ENCODE measurements around the gene SLC23A2. TPM values are rescaled to one million over a fixed set of nuclear protein-coding genes. Genes with fewer than 3 reads are reported as not detected.

The SLC23A2 gene
- total RNA-seq, 4 donors from 2014 or later: 3.6 to 15.1 (median 11.1) TPM

DNA sequence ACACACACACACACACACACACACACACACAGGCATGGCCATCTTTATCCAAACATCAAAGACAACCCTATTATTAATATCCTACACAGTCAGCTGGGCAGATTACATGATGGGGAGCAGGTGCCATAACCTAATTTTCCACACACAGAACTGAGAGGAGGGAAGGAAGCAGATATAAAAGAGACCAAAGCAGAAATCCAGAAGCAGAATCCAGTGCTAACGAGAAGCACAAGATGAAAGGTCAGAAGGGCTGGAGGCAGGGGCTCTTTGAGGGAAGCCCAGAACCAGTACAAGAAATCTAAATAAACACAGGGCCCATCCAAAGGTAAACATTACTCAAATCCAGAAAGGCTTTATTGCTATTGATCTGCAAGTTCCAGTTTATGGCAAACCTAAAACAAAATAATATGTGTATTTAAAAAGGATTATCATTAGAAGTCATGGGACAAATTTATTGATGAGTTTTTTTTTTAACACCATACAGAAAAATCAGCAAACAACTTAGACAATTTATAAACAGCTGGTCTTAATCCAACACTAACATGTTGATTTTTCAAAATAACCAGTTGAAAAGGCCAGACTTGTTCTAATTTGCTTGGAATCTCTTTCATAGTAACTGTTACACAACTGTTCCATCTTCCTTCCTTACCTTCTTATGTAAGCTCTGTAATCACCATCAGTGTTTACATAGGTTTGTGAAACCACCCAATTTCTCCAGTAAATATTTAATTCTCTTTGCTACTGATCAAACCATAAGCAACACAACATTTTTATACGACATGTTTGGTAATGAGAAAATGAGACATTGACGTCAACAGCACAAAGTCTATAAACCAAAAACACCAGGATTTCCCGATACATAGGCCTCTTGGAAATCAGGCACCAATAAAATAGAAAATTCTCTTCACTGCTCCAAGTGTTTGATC, 34.2 kb downstream of the SLC23A2 start:
- DNase-seq: no peak
- TF ChIP-seq, protein P1, sequence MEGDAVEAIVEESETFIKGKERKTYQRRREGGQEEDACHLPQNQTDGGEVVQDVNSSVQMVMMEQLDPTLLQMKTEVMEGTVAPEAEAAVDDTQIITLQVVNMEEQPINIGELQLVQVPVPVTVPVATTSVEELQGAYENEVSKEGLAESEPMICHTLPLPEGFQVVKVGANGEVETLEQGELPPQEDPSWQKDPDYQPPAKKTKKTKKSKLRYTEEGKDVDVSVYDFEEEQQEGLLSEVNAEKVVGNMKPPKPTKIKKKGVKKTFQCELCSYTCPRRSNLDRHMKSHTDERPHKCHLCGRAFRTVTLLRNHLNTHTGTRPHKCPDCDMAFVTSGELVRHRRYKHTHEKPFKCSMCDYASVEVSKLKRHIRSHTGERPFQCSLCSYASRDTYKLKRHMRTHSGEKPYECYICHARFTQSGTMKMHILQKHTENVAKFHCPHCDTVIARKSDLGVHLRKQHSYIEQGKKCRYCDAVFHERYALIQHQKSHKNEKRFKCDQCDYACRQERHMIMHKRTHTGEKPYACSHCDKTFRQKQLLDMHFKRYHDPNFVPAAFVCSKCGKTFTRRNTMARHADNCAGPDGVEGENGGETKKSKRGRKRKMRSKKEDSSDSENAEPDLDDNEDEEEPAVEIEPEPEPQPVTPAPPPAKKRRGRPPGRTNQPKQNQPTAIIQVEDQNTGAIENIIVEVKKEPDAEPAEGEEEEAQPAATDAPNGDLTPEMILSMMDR (IDR thresholded peaks at IDR 0.05): no peak
- no peak for TF ChIP-seq POLR2A (IDR thresholded peaks at IDR 0.05)
- Histone ChIP-seq H3K4me3 (no peak overlapping the region), H3K9me3 (no peaks in the 10 kb centered on the region), H3K27ac (peak overlapping the region in 2 of 4 donors; percentile 10 to 24), H3K27me3 (no peaks in the 10 kb centered on the region), H3K36me3 (peaks cover 0 to 27% (median 4%) of the 10 kb centered on the region in 3 donors), H3K4me1 (peaks cover 0 to 18% (median 0%) of the 10 kb centered on the region in 3 donors)
- WGBS, 2 donors: 51 to 60% methylated on average over 4 of the region's 4 CpGs
- intact Hi-C loops (cut with DNase I): loop anchor here (10.0 kb wide), 1 partner anchor 138 kb away; no protein-coding TSS in a partner anchor

DNA sequence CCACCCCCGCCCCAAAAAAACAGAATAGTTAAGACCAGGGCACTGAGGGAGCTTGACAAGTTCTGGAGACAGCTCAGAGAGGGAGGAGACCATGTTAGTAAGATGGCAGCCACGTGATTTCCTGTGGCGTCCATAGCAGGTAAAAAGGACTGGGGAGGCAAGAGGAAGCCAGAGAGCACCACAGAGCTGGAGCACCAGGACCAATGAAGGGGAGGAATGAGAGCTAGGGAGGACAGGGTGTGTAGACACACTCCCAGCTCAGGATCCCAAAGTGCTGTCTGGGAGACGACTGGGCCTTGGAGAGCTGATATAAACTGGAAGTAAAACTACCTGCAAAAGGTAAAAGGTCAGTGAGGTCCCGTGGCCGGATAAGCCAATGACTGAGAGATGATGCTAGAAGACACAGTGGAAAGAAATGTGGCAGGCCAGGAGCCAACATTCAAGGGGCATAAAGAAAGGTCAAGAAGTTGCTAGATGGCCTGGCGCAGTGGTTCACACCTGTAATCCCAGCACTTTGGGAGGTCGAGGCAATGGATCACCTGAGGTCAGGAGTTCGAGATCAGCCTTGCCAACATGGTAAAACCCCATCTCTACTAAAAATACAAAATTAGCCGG, 39.0 kb downstream of the SLC23A2 start:
- Histone ChIP-seq H3K27me3 (no peaks in the 10 kb centered on the region), H3K4me1 (peaks cover 0 to 11% (median 0%) of the 10 kb centered on the region in 3 donors), H3K27ac (peak overlapping the region in 1 of 4 donors; percentile 28), H3K36me3 (no peaks in the 10 kb centered on the region), H3K4me3 (no peak overlapping the region), H3K9me3 (no peaks in the 10 kb centered on the region)
- TF ChIP-seq POLR2A (IDR thresholded peaks at IDR 0.05): no peak
- TF ChIP-seq, protein P1 (IDR thresholded peaks at IDR 0.05): no peak
- intact Hi-C loops (cut with DNase I): loop anchor here (10.0 kb wide), 1 partner anchor 142 kb away; no protein-coding TSS in a partner anchor
- 71 to 80% methylated on average over 10 of the region's 10 CpGs for WGBS, 2 donors
- DNase-seq: no peak

DNA sequence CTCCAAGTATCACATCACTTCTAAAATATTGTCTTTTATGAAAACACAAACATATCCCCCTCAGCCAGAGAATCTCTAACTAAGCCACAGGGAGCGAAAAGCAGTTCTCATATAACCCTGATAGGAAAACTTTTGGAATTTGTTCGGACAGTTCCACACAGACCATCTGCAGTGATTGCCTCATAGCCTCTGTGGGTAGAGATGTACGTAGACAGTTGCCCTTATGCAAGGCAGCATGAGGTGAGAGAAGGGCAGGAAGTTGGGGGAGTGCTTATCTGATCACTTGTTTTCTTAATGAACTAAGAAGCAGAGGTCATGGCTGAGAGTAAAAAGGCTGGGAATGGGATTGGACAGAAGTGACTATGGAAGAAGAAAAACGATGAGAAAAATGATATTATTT, 39.6 kb downstream of the SLC23A2 start:
- no peak for TF ChIP-seq POLR2A (IDR thresholded peaks at IDR 0.05)
- TF ChIP-seq, protein P1 (IDR thresholded peaks at IDR 0.05): no peak
- no peaks in the 10 kb centered on the region for H3K9me3 ChIP-seq
- no peaks in the 10 kb centered on the region for H3K36me3 ChIP-seq
- DNase-seq: no peak
- no peaks in the 10 kb centered on the region for H3K27me3 ChIP-seq
- no peak overlapping the region for H3K4me3 ChIP-seq
- WGBS, 2 donors: 56 to 72% methylated on average over 4 of the region's 4 CpGs
- H3K4me1 ChIP-seq: peaks cover 0 to 5% (median 0%) of the 10 kb centered on the region in 3 donors
- H3K27ac ChIP-seq: no peak overlapping the region
- intact Hi-C loops (cut with DNase I): loop anchor here (10.0 kb wide), 1 partner anchor 143 kb away; no protein-coding TSS in a partner anchor

DNA sequence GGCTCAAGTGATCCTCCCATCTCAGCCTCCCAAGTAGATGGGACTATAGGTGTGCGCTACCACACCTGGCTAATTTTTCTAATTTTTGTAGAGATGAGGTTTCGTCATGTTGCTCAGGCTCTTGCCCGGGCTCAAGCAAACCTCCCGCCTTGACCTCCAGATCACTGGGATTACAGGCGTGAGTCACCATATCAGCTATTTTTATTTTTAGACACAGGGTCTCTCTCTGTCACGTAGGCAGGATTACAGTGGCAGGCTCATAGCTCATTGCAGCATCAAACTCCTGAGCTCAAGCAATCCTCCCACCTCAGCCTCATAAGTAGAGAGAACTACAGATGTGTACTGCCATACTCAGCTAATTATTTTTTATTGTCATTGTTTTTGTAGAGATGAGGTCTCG, 41.7 kb downstream of the SLC23A2 start:
- no peak for DNase-seq
- H3K27ac ChIP-seq: no peak overlapping the region
- no peaks in the 10 kb centered on the region for H3K9me3 ChIP-seq
- H3K4me1 ChIP-seq: peaks cover 0 to 5% (median 0%) of the 10 kb centered on the region in 3 donors
- intact Hi-C loops (cut with DNase I): no loop called here
- TF ChIP-seq, protein P1 (IDR thresholded peaks at IDR 0.05): no peak
- no peak for TF ChIP-seq POLR2A (IDR thresholded peaks at IDR 0.05)
- no peaks in the 10 kb centered on the region for H3K27me3 ChIP-seq
- no peak overlapping the region for H3K4me3 ChIP-seq
- 82 to 92% methylated on average over 7 of the region's 7 CpGs for WGBS, 2 donors
- H3K36me3 ChIP-seq: no peaks in the 10 kb centered on the region

DNA sequence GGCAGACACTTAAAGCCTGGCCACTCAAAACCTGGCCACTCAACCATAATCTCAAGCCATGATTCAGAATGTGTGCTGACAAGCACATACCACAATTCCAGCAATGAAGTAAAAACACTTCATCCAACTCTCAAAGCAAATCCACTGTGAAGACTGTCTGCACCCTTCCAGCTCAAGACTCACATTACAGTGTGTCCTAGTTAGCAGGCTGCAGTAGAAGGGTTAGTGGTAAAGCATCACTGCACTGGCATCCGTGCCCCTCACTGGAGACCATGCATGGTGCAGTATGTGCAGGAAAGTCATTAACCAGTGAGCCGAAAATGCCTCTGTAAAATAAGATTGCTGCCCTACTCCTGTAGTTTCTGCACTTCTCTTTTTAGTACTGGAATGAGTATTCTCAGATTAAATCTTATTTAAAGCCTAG, 43.4 kb downstream of the SLC23A2 start:
- H3K27me3 ChIP-seq: no peaks in the 10 kb centered on the region
- WGBS, 2 donors: 66 to 79% methylated on average over 2 of the region's 2 CpGs
- no peak for DNase-seq
- H3K9me3 ChIP-seq: no peaks in the 10 kb centered on the region
- H3K36me3 ChIP-seq: no peaks in the 10 kb centered on the region
- no peak for TF ChIP-seq POLR2A (IDR thresholded peaks at IDR 0.05)
- TF ChIP-seq, protein P1 (IDR thresholded peaks at IDR 0.05): no peak
- H3K27ac ChIP-seq: no peak overlapping the region
- intact Hi-C loops (cut with DNase I): no loop called here
- H3K4me3 ChIP-seq: no peak overlapping the region
- peaks cover 0 to 5% (median 0%) of the 10 kb centered on the region in 3 donors for H3K4me1 ChIP-seq
